Skeletal muscle satellite cell (primary cell): ENCODE results near the gene ANP32B.
A peak's percentile ranks its signal among the peaks of the same experiment; 100 is the strongest.
"Not testable (repeated sequence)": the region's sequence is repeated elsewhere in the genome, so short reads cannot be mapped to it uniquely, and the experiment has no call there.

Experiments used
- H3K27me3 ChIP-seq: 2 replicates; pipeline ENCODE4 v1.7.0; 2013; ENCODE audit warnings: low read length; ENCODE audit not compliant: control insufficient read depth, insufficient read depth
- H3K36me3 ChIP-seq: 2 replicates; pipeline ENCODE4 v1.7.0; 2013; ENCODE audit warnings: mild to moderate bottlenecking, control low read depth, low read length; ENCODE audit not compliant: insufficient read depth
- H3K4me1 ChIP-seq: 2 replicates; pipeline ENCODE4 v1.7.0; 2013; ENCODE audit warnings: low read length; ENCODE audit not compliant: control insufficient read depth, insufficient read depth
- H3K4me2 ChIP-seq: 2 replicates; pipeline ENCODE4 v1.7.0; 2013; ENCODE audit warnings: mild to moderate bottlenecking, low read length
- H3K4me3 ChIP-seq: 2 replicates; pipeline ENCODE4 v1.7.0; 2013; ENCODE audit warnings: low read length
- H3K9ac ChIP-seq: 2 replicates; pipeline ENCODE4 v1.7.0; 2013; ENCODE audit warnings: mild to moderate bottlenecking, low read depth, low read length, moderate library complexity
- H3K9me3 ChIP-seq: replicated peaks from 2 replicates; pipeline ENCODE4 v1.7.0; 2013; ENCODE audit warnings: mild to moderate bottlenecking, control low read depth, low read length

Gene ANP32B

DNA sequence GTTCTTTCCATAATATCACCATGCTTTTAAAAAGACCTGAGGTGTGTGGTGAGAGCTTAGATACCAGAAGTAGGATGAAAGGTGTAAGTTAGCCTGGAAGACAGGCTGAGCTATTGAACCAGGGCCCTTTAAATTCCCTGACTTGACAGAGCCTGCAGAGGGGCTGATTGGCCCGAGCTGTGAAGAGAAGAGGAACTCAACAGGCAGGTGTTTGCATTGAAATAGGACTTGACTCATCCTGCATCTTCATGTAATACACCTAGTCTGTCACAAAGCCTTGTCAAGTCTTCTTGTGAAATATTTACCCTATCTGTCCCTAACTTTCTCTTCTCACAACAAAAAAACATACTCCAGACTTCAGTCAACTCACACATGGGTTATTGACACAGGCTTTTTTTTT lies 16.6 kb upstream of the ANP32B start:
- Histone ChIP-seq H3K27me3 (peaks cover 32% of the 10 kb centered on the region), H3K9me3 (no peaks in the 10 kb centered on the region), H3K9ac (no peak overlapping the region), H3K4me2 (no peak overlapping the region), H3K4me3 (no peak overlapping the region), H3K4me1 (no peaks in the 10 kb centered on the region), H3K36me3 (no peaks in the 10 kb centered on the region)

GRCh38 chr9:97969014-97969413 lies 14.1 kb upstream of the ANP32B start:
- H3K36me3 ChIP-seq = no peaks in the 10 kb centered on the region
- H3K4me2 ChIP-seq = no peak overlapping the region
- no peaks in the 10 kb centered on the region for H3K4me1 ChIP-seq
- H3K27me3 ChIP-seq = peaks cover 38% of the 10 kb centered on the region
- H3K9me3 ChIP-seq = no peaks in the 10 kb centered on the region
- H3K4me3 ChIP-seq = no peak overlapping the region
- no peak overlapping the region for H3K9ac ChIP-seq

DNA sequence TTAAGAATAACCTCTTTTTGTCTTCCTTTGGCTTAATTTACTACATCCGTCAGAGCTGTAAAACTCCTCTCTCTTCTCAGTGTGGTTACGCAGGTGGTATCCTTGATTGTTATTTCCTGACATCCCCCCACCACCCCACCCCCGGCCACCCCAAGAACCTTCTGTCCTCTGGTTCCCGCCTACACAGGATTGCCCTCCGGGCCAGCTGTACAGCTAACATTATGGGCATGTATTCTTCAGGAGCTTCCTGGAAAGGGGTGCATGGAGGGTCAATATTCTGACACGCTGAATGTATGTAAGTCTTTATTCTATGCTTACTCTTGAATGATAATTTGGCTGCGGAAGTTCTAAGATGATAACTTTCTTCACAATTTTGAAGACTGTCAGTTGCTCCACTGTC lies 13.0 kb upstream of the ANP32B start:
- H3K4me1 ChIP-seq = no peaks in the 10 kb centered on the region
- no peak overlapping the region for H3K9ac ChIP-seq
- no peak overlapping the region for H3K4me3 ChIP-seq
- no peaks in the 10 kb centered on the region for H3K36me3 ChIP-seq
- no peaks in the 10 kb centered on the region for H3K9me3 ChIP-seq
- peaks cover 28% of the 10 kb centered on the region for H3K27me3 ChIP-seq
- no peak overlapping the region for H3K4me2 ChIP-seq

DNA sequence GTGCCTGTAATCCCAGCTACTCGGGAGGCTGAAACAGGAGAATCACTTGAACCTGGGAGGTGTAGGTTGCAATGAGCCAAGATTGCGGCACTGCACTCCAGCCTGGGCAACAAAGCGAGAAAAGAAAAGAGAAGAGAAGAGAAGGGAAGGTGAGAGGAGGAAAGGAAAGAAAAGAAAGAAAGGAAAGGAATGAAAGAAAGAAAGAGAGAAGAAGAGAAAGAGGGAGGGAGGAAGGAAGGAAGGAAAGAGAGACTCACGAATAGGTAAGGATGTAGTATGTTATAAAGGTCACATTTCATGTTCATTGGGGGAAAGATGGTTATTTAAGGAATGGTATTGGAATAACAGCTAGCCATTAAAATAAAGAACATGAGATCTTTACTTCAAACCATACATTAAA lies 10.4 kb upstream of the ANP32B start:
- Histone ChIP-seq H3K4me1 (no peaks in the 10 kb centered on the region), H3K4me3 (no peak overlapping the region), H3K4me2 (no peak overlapping the region), H3K36me3 (no peaks in the 10 kb centered on the region), H3K9me3 (no peaks in the 10 kb centered on the region), H3K9ac (no peak overlapping the region), H3K27me3 (peaks cover 18% of the 10 kb centered on the region)

DNA sequence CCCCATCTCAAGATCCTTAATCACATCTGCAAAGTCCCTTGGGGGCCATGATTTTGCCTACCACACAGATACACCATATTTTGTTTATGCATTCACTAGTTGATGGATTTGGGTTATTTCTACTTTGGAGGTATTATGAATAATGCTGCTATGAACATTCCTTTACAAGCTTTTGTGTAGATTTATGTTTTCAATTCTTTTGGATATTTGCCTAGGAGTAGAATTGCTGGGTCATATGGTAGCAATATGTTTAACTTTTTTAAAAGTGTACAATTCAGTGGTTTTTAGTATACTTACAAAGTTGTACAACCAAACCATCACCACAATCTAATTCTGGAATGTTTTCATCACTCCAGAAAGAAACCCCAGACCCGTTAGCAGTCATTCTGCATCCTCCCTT lies 7.8 kb upstream of the ANP32B start:
- H3K9me3 ChIP-seq = no peaks in the 10 kb centered on the region
- H3K9ac ChIP-seq = no peak overlapping the region
- no peak overlapping the region for H3K4me3 ChIP-seq
- H3K4me2 ChIP-seq = no peak overlapping the region
- no peaks in the 10 kb centered on the region for H3K4me1 ChIP-seq
- peaks cover 18% of the 10 kb centered on the region for H3K27me3 ChIP-seq
- no peaks in the 10 kb centered on the region for H3K36me3 ChIP-seq

DNA sequence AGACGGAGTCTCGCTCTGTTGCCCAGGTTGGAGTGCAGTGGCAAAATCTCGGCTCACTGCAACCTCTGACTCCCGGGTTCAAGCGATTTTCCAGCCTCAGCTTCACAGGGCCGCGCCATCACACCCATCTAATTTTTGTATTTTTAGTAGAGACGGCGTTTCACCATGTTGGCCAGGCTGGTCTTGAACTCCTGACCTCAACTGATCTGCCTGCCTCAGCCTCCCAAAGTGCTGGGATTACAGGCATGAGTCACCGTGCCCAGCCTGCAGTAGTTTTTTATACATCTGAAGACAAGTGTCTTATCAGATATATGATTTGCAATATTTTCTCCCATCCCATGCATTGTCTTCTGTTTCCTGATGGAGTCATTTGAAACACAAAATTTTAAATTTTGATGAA lies 6.5 kb upstream of the ANP32B start:
- H3K9me3 ChIP-seq, H3K36me3 ChIP-seq, H3K4me3 ChIP-seq, H3K4me1 ChIP-seq, H3K9ac ChIP-seq, H3K4me2 ChIP-seq: not testable (repeated sequence)
- peaks cover 18% of the 10 kb centered on the region for H3K27me3 ChIP-seq

- H3K9me3 ChIP-seq = no peaks in the 10 kb centered on the region
- no peak overlapping the region for H3K9ac ChIP-seq
- H3K27me3 ChIP-seq = peaks cover under 1% of the 10 kb centered on the region
- peaks cover 15% of the 10 kb centered on the region for H3K4me1 ChIP-seq
- no peaks in the 10 kb centered on the region for H3K36me3 ChIP-seq
- H3K4me3 ChIP-seq = no peak overlapping the region
- no peak overlapping the region for H3K4me2 ChIP-seq
These were observed 4.6 kb upstream of the ANP32B start for GRCh38 chr9:97978371-97979130.

DNA sequence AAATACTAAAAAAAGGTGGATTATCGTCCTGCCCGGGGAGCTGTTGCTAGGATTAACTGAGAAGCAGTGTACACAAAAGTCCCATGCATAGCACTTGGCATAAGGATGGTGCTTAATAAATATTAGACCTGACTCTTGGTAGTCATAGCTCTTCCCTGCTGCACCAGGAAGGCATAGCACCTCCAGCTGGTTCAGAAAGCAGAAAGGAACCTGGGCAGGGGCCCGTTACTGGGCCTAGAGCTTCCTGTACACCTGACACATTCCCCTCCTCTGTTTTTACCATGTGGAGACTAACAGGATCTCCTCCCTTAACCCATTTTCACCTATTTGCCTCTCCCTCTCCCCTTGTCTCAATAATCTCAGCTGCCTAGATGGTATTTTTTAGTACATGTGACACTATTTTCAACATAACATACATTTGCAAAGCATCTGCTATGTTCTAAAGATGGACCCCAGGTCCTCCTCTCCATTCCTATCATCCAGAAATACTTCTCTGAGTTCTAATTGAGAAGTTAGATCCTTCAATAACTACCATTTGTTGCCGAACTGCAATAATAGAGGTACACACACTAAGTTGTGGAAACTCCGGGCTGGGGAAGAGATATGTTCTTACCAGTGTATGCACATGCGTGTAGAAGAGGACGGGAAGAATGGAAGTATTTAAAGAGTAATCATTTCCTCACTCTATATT lies 3.2 kb upstream of the ANP32B start:
- Histone ChIP-seq H3K36me3 (no peaks in the 10 kb centered on the region), H3K4me3 (no peak overlapping the region), H3K9me3 (no peaks in the 10 kb centered on the region), H3K4me2 (no peak overlapping the region), H3K9ac (no peak overlapping the region), H3K27me3 (no peaks in the 10 kb centered on the region), H3K4me1 (peaks cover 15% of the 10 kb centered on the region)

DNA sequence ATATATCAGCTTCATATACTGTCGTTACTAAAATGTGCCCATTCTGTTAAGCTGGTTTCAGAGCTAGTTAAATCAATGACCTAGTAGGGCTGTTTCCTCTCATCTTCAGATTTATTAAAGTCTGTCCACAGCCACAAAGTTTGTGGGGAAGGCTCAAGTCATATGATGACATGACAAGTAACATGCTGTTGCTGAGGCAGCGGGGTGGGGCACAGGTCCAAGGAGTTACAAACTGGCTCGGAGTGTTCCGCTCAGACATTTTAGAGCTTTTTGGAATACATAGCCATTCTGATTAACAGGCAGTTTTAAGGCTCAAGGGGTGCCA lies 2.7 kb upstream of the ANP32B start:
- Histone ChIP-seq H3K4me3 (no peak overlapping the region), H3K9ac (no peak overlapping the region), H3K36me3 (no peaks in the 10 kb centered on the region)

DNA sequence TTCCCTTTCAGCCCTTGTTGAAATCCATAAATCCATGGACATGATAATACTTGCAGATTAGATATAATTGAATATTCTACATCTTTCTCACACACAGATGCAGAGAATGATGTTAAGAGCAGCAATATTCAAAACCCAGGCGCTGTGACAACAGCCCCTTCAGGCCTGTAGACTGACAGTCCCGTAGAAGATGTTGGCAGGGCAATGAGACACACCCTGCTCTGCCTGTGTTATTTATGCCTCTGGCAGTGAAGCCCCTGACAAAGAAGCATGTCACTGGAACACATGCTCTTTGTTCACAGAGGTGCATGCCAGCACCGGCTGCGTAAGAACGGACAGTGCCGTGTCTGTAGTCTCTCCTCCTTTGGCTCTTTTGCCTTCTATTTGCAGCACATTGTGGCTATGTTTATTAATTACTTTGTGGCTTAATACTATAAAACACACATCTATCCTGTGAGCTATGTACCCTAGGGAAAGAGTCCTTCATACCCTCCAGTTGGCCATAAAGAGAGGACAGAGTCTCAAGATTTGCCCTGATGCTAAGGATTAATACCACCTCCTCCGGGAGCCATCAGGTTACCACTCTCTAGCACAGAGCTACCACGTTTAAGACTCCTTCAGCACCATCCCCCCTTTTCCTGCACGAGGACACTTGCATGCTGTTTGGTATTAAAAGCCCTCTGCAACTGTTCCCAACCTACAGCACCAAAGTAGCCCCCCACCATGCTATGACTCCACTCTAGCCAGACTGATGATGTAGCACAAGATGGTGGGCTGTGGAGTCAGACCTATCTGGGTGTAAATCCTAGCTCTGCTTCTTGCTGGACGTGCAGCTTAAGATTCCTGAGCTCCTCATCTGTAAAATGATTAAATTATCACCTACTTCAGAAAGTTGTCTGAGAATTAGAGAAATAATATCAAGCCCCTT lies 2.0 kb upstream of the ANP32B start:
- H3K9ac ChIP-seq = no peak overlapping the region
- H3K4me2 ChIP-seq = no peak overlapping the region
- H3K9me3 ChIP-seq = no peaks in the 10 kb centered on the region
- H3K36me3 ChIP-seq = no peaks in the 10 kb centered on the region
- H3K4me3 ChIP-seq = no peak overlapping the region
- peaks cover 27% of the 10 kb centered on the region for H3K4me1 ChIP-seq
- no peaks in the 10 kb centered on the region for H3K27me3 ChIP-seq

More for the DNA sequence above, 2.7 kb upstream of the ANP32B start:
- no peaks in the 10 kb centered on the region for H3K9me3 ChIP-seq
- H3K27me3 ChIP-seq = no peaks in the 10 kb centered on the region
- H3K4me1 ChIP-seq = peaks cover 20% of the 10 kb centered on the region
- H3K4me2 ChIP-seq = no peak overlapping the region

GRCh38 chr9:97981846-97982682 lies 1.1 kb upstream of the ANP32B start:
- Histone ChIP-seq H3K4me1 (peaks cover 33% of the 10 kb centered on the region), H3K9me3 (no peaks in the 10 kb centered on the region), H3K27me3 (no peaks in the 10 kb centered on the region), H3K4me2 (peak overlapping the region; percentile 98), H3K9ac (peak overlapping the region; percentile 87), H3K4me3 (peak overlapping the region; percentile 98), H3K36me3 (no peaks in the 10 kb centered on the region)
